PC-3 (cell line): ENCODE results near the gene UPF3A. TPM values are rescaled to one million over a fixed set of nuclear protein-coding genes. Genes with fewer than 3 reads are reported as not detected.
"Not testable (repeated sequence)": the region's sequence is repeated elsewhere in the genome, so short reads cannot be mapped to it uniquely, and the experiment has no call there.

Source experiments
- ATAC-seq: fragments of 200-7000 bp; cut with Tn5 transposase; 2 replicates; pipeline ENCODE4 v1.9.1; 2020; ENCODE audit warnings: mild to moderate bottlenecking, moderate library complexity
- BruUV-seq: library from RNA; stranded (reverse); fragments of 400-500 nt; replicated peaks from 2 replicates; lab custom pipeline; 2021; lab: Mats Ljungman, UMichigan
- CTCF ChIA-PET: fragments of 300-600 bp; sonication (Branson Sonifier 250); formaldehyde crosslinking; loops from one replicate; lab custom pipeline; 2022; ENCODE audit warnings: antibody characterized with exemption; lab: Charles Lee
- POLR2A ChIA-PET: fragments of 300-600 bp; sonication (Branson Sonifier 250); formaldehyde crosslinking; loops from one replicate; lab custom pipeline; 2022; ENCODE audit warnings: antibody characterized with exemption; ENCODE audit not compliant: unreplicated experiment; lab: Charles Lee
- DNase-seq: peaks from one replicate; pipeline ENCODE4 v3.0.0-alpha.2; 2015
- H2AFZ ChIP-seq: fragments of 300-600 bp; sonication (generic); 2 replicates; pipeline ENCODE4 v1.6.0; 2016; ENCODE audit warnings: antibody characterized with exemption, low read length
- H3F3A ChIP-seq: fragments of 300-600 bp; sonication (generic); one replicate; pipeline ENCODE4 v1.6.0; 2017; ENCODE audit warnings: antibody characterized with exemption, low read length, control low read depth, mild to moderate bottlenecking; ENCODE audit not compliant: unreplicated experiment
- H3K27ac ChIP-seq: fragments of 300-600 bp; sonication (generic); 2 replicates; pipeline ENCODE4 v1.5.1; 2016; ENCODE audit warnings: mild to moderate bottlenecking, low read length
- H3K27me3 ChIP-seq: fragments of 300-600 bp; sonication (generic); 2 replicates; pipeline ENCODE4 v1.6.1; 2016; ENCODE audit warnings: low read length, mixed read lengths
- H3K36me3 ChIP-seq: fragments of 300-600 bp; sonication (generic); 2 replicates; pipeline ENCODE4 v1.6.1; 2016; ENCODE audit warnings: low read depth, mixed run types, low read length, mixed read lengths
- H3K4me1 ChIP-seq: fragments of 300-600 bp; sonication (generic); 2 replicates; pipeline ENCODE4 v1.5.1; 2016; ENCODE audit warnings: low read length; ENCODE audit not compliant: insufficient read depth
- H3K4me2 ChIP-seq: fragments of 300-600 bp; sonication (generic); 2 replicates; pipeline ENCODE4 v1.6.0; 2016; ENCODE audit warnings: low read length
- H3K4me3 ChIP-seq: fragments of 300-600 bp; sonication (generic); 2 replicates; pipeline ENCODE4 v1.5.1; 2016; ENCODE audit warnings: mild to moderate bottlenecking, low read length, mixed read lengths
- H3K79me2 ChIP-seq: fragments of 300-600 bp; sonication (generic); 2 replicates; pipeline ENCODE4 v1.6.1; 2017; ENCODE audit warnings: low read length, mixed read lengths
- H3K9ac ChIP-seq: fragments of 300-600 bp; sonication (generic); 2 replicates; pipeline ENCODE4 v1.6.0; 2016; ENCODE audit warnings: mild to moderate bottlenecking, low read length
- H3K9me2 ChIP-seq: fragments of 300-600 bp; sonication (generic); replicated peaks from 2 replicates; pipeline ENCODE4 v1.6.1; 2016; ENCODE audit warnings: mixed run types, low read length, mixed read lengths
- H3K9me3 ChIP-seq: fragments of 300-600 bp; sonication (generic); 2 replicates; pipeline ENCODE4 v1.6.1; 2016; ENCODE audit warnings: low read length, mixed read lengths
- H4K20me1 ChIP-seq: fragments of 300-600 bp; sonication (generic); 2 replicates; pipeline ENCODE4 v1.6.1; 2016; ENCODE audit warnings: low read length, mixed read lengths
- EZH2 ChIP-seq: fragments of 300-600 bp; sonication (generic); IDR thresholded peaks from one replicate; pipeline ENCODE4 v1.6.1; 2017; ENCODE audit warnings: antibody characterized with exemption, mild to moderate bottlenecking, low read length; ENCODE audit not compliant: unreplicated experiment
- EZH2phosphoT487 ChIP-seq: fragments of 300-600 bp; sonication (generic); IDR thresholded peaks from 2 replicates; pipeline ENCODE4 v1.6.1; 2018; ENCODE audit warnings: mild to moderate bottlenecking, antibody characterized with exemption, low read length, borderline replicate concordance
- intact Hi-C: fragments of 100-400 bp; cut with micrococcal nuclease; formaldehyde crosslinking; loops from 2 replicates; pipeline ENCODE4 v1.9.0; 2023
- total RNA-seq: library from RNA; depleted of rRNA; stranded (reverse); fragments of >200 nt; gene quantifications from 2 replicates; pipeline ENCODE4 v1.2.3, GENCODE V29; 2014
- TF ChIP-seq, protein P1 (sequence below): fragments of 300-600 bp; sonication (generic); conservative IDR thresholded peaks from 2 replicates; pipeline ENCODE4 v1.5.1; 2017; ENCODE audit warnings: antibody characterized with exemption, low read depth, mild to moderate bottlenecking, low read length

The UPF3A gene
- total RNA-seq, 1 experiment from 2014 or later = 18.1 TPM

DNA sequence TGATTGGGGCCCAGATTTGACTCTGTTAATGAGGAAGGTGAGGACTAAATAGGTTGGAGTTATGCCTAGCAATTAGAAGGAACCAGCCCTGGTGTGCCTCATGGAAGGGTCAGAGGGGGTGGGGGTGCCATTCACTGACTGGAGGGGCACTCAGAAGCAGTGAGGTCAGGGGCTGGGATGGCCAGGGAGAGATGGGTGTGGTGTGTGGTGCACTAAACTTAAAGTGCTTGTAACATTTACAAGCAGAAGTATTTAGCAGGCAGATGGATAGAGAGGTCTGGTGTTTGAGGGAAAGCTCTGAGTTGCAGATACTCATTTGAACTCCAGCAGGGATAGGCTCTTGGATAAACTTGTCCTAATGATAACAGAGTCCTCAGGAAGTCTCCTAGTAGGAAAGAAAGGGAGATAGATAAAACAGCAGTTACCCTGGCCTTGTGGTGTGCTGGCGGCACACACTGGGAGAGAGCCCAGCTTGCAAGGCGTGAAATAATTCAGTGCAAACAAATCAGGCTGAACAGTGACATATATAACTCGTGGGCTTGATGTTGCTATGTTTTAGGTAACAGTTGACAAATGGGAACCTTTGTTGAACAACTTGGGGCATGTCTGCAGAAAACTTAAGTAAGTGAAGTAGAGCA, 20.0 kb upstream of the UPF3A start:
- DNase-seq (no peak), ATAC-seq (no peak)
- CTCF ChIA-PET = no interaction called here
- Histone ChIP-seq H3K4me3 (no peak overlapping the region), H3K27me3 (no peaks in the 10 kb centered on the region), H3K4me2 (no peak overlapping the region), H3K9me2 (no peaks in the 10 kb centered on the region), H3K9me3 (no peaks in the 10 kb centered on the region), H3K4me1 (no peaks in the 10 kb centered on the region), H3K36me3 (peaks cover 42% of the 10 kb centered on the region), H2AFZ (no peak overlapping the region), H4K20me1 (no peaks in the 10 kb centered on the region), H3K79me2 (no peaks in the 10 kb centered on the region), H3F3A (no peaks in the 10 kb centered on the region), H3K27ac (no peak overlapping the region), H3K9ac (no peak overlapping the region)
- TF ChIP-seq EZH2 (no peak), EZH2phosphoT487 (no peak)
- TF ChIP-seq, protein P1, sequence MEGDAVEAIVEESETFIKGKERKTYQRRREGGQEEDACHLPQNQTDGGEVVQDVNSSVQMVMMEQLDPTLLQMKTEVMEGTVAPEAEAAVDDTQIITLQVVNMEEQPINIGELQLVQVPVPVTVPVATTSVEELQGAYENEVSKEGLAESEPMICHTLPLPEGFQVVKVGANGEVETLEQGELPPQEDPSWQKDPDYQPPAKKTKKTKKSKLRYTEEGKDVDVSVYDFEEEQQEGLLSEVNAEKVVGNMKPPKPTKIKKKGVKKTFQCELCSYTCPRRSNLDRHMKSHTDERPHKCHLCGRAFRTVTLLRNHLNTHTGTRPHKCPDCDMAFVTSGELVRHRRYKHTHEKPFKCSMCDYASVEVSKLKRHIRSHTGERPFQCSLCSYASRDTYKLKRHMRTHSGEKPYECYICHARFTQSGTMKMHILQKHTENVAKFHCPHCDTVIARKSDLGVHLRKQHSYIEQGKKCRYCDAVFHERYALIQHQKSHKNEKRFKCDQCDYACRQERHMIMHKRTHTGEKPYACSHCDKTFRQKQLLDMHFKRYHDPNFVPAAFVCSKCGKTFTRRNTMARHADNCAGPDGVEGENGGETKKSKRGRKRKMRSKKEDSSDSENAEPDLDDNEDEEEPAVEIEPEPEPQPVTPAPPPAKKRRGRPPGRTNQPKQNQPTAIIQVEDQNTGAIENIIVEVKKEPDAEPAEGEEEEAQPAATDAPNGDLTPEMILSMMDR = no peak
- POLR2A ChIA-PET = no interaction called here
- BruUV-seq = no TSS peak
- intact Hi-C loops = no loop called here

- no TSS peak for BruUV-seq
Observed at GRCh38 chr13:114263578-114263977, 17.8 kb upstream of the UPF3A start.

GRCh38 chr13:114264313-114264712, 17.1 kb upstream of the UPF3A start:
- H3K9me3 ChIP-seq, H3K4me3 ChIP-seq, H3F3A ChIP-seq, intact Hi-C loops, H3K27ac ChIP-seq, H3K27me3 ChIP-seq, H4K20me1 ChIP-seq, DNase-seq, H3K79me2 ChIP-seq, CTCF ChIA-PET, H3K9ac ChIP-seq, BruUV-seq, H3K4me1 ChIP-seq, H3K9me2 ChIP-seq, ATAC-seq, H2AFZ ChIP-seq, H3K4me2 ChIP-seq: not testable (repeated sequence)
- H3K36me3 ChIP-seq = peaks cover 47% of the 10 kb centered on the region
- POLR2A ChIA-PET = interaction anchor here (0.6 kb wide), 1 partner anchor 24 kb away, joined by 4 read pairs; no protein-coding TSS in a partner anchor

More at GRCh38 chr13:114263578-114263977, 17.8 kb upstream of the UPF3A start:
- TF ChIP-seq, protein P1 = no peak
- TF ChIP-seq EZH2 (no peak), EZH2phosphoT487 (no peak)
- H3K36me3 ChIP-seq = peaks cover 41% of the 10 kb centered on the region
- no peaks in the 10 kb centered on the region for H3K79me2 ChIP-seq
- H3F3A ChIP-seq = no peaks in the 10 kb centered on the region
- no peak for DNase-seq
- ChIA-PET POLR2A (no interaction called here), CTCF (no interaction called here)
- ATAC-seq = no peak
- H2AFZ ChIP-seq = no peak overlapping the region
- H3K27ac ChIP-seq = no peak overlapping the region
- H3K4me2 ChIP-seq = no peak overlapping the region
- H3K4me1 ChIP-seq = no peaks in the 10 kb centered on the region
- H3K9ac ChIP-seq = no peak overlapping the region
- no peaks in the 10 kb centered on the region for H3K9me3 ChIP-seq
- no peak overlapping the region for H3K4me3 ChIP-seq
- intact Hi-C loops = no loop called here
- no peaks in the 10 kb centered on the region for H3K9me2 ChIP-seq
- no peaks in the 10 kb centered on the region for H3K27me3 ChIP-seq
- no peaks in the 10 kb centered on the region for H4K20me1 ChIP-seq
